C4-2B (cell line): ENCODE data around the gene EFTUD2.

Experiments used
- H3K27ac ChIP-seq: fragments of 450-650 bp; 2 replicates; pipeline ENCODE4 v1.5.1; 2017
- ZFX ChIP-seq: fragments of 450-650 bp; IDR thresholded peaks from 2 replicates; pipeline ENCODE4 v1.6.1; 2017
- TF ChIP-seq, protein P1 (sequence below): fragments of 450-650 bp; conservative IDR thresholded peaks from 2 replicates; pipeline ENCODE4 v1.5.1; 2017; ENCODE audit warnings: mild to moderate bottlenecking

Gene EFTUD2

GRCh38 chr17:44807817-44808155 lies 91.5 kb downstream of the EFTUD2 start:
- no peak overlapping the region for H3K27ac ChIP-seq
- no peak for TF ChIP-seq ZFX
- TF ChIP-seq, protein P1, sequence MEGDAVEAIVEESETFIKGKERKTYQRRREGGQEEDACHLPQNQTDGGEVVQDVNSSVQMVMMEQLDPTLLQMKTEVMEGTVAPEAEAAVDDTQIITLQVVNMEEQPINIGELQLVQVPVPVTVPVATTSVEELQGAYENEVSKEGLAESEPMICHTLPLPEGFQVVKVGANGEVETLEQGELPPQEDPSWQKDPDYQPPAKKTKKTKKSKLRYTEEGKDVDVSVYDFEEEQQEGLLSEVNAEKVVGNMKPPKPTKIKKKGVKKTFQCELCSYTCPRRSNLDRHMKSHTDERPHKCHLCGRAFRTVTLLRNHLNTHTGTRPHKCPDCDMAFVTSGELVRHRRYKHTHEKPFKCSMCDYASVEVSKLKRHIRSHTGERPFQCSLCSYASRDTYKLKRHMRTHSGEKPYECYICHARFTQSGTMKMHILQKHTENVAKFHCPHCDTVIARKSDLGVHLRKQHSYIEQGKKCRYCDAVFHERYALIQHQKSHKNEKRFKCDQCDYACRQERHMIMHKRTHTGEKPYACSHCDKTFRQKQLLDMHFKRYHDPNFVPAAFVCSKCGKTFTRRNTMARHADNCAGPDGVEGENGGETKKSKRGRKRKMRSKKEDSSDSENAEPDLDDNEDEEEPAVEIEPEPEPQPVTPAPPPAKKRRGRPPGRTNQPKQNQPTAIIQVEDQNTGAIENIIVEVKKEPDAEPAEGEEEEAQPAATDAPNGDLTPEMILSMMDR: no peak

GRCh38 chr17:44807093-44807816 lies 92.0 kb downstream of the EFTUD2 start:
- TF ChIP-seq ZFX: no peak
- TF ChIP-seq, protein P1: no peak
- no peak overlapping the region for H3K27ac ChIP-seq

- no peak overlapping the region for H3K27ac ChIP-seq
- TF ChIP-seq, protein P1: no peak
- no peak for TF ChIP-seq ZFX
Observed at GRCh38 chr17:44804302-44805089, 94.7 kb downstream of the EFTUD2 start.

- no peak overlapping the region for H3K27ac ChIP-seq
- TF ChIP-seq, protein P1: no peak
- TF ChIP-seq ZFX: no peak
Observed at GRCh38 chr17:44801880-44802279, 97.4 kb downstream of the EFTUD2 start.
